ENCODE measurements around the gene SMG6. TPM values are rescaled to one million over a fixed set of nuclear protein-coding genes. Genes with fewer than 3 reads are reported as not detected.

The SMG6 gene
- polyA plus RNA-seq, 1 donor from 2014 or later = 5.9 TPM

- Mint-ChIP-seq H3K27me3 (peaks cover 30% of the 10 kb centered on the region), H3K36me3 (no peaks in the 10 kb centered on the region), H3K27ac (peak overlapping the region in 1 of 3 donors; percentile 86), H3K4me1 (peaks cover 11 to 20% (median 20%) of the 10 kb centered on the region in 3 donors), H3K9me3 (no peaks in the 10 kb centered on the region), H3K4me3 (peak overlapping the region in 2 of 4 donors; percentile 28 to 93)
These were observed 275.4 kb downstream of the SMG6 start for GRCh38 chr17:2028234-2028614.

DNA sequence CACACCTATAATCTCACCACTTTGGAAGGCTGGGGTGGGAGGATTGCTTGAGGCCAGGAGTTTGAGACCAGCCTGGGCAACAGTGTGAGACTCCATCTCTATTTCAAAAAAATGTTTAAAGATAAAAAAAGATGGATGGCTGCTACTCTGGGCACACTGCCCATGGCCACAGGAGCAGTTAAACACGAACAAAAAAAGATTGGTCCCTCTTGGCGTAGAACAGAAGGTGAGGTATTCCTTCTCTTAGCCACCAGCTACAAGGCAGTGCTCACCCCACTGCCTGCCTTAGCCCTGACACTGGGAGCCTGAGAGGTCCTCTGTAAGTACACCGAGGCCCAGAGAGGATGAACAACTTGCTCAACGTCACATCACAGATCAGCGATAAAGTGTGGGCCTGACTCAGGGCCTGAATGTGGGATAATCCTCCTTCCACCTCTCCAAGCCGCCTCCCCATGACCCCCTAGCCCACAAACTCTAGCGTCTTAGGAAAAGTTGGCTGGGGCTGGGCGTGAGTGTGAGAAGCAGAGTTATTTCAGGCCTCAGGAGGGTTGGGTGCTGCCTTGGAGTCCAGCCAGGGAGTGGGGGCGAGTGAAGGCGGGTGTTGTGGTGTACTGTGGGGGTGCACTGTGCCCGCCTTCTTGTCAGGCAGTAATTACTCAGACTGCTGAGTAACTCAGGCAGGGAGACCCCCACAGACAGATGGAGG is 275.9 kb downstream of the SMG6 start:
- Mint-ChIP-seq H3K27me3 (peaks cover 35% of the 10 kb centered on the region), H3K9me3 (no peaks in the 10 kb centered on the region), H3K27ac (peak overlapping the region in 2 of 3 donors; percentile 59 to 86), H3K36me3 (no peaks in the 10 kb centered on the region), H3K4me1 (peaks cover 9 to 20% (median 19%) of the 10 kb centered on the region in 3 donors), H3K4me3 (peak overlapping the region in 3 of 4 donors; percentile 12 to 93 (median 86))

- Mint-ChIP-seq H3K9me3 (no peaks in the 10 kb centered on the region), H3K27me3 (peaks cover 35% of the 10 kb centered on the region), H3K36me3 (no peaks in the 10 kb centered on the region), H3K4me3 (peak overlapping the region; percentile 63 to 92 (median 82)), H3K4me1 (peaks cover 6 to 23% (median 15%) of the 10 kb centered on the region in 3 donors), H3K27ac (peak overlapping the region in 1 of 3 donors; percentile 36)
These were observed 277.8 kb downstream of the SMG6 start for GRCh38 chr17:2025622-2026309.

DNA sequence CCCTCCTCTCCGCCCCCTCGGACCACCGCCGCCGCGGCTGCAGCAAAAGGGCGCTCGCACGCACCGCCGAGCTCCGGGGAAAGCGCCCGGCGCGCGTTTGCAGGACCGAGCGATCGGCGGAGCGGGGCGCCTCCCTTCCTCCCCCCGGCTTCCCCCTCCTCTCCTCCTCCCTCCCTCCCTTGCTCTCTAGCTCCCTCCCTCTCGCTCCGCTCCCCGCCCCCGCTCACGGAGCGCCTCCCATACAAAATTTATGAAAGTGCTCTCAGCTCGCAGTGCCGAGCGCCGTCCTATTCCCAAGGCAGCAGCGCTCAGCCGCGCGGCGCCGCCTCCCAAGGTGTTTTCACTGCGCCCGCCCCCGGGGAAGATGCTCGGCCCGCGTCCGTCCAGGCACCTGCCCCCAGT is 278.4 kb downstream of the SMG6 start, which contains the start of gene RTN4RL1:
RTN4RL1 (minus strand) TSS at position 115 of the 402 bp plus-strand sequence. CDS start 469 bp downstream, outside the sequence.
- Mint-ChIP-seq H3K27me3 (peaks cover 37% of the 10 kb centered on the region), H3K9me3 (no peaks in the 10 kb centered on the region), H3K27ac (peak within 1 kb of the TSS in 1 of 3 donors; percentile 36), H3K4me3 (peak within 1 kb of the TSS; percentile 63 to 94 (median 82)), H3K4me1 (peaks cover 4 to 18% (median 13%) of the 10 kb centered on the region in 3 donors), H3K36me3 (no peaks in the 10 kb centered on the region)

GRCh38 chr17:2024572-2025219 is 278.9 kb downstream of the SMG6 start:
- H3K4me1 Mint-ChIP-seq = peaks cover 4 to 18% (median 13%) of the 10 kb centered on the region in 3 donors
- peaks cover 39% of the 10 kb centered on the region for H3K27me3 Mint-ChIP-seq
- peak overlapping the region in 2 of 4 donors; percentile 68 to 77 for H3K4me3 Mint-ChIP-seq
- H3K9me3 Mint-ChIP-seq = no peaks in the 10 kb centered on the region
- no peaks in the 10 kb centered on the region for H3K36me3 Mint-ChIP-seq
- H3K27ac Mint-ChIP-seq = no peak overlapping the region

DNA sequence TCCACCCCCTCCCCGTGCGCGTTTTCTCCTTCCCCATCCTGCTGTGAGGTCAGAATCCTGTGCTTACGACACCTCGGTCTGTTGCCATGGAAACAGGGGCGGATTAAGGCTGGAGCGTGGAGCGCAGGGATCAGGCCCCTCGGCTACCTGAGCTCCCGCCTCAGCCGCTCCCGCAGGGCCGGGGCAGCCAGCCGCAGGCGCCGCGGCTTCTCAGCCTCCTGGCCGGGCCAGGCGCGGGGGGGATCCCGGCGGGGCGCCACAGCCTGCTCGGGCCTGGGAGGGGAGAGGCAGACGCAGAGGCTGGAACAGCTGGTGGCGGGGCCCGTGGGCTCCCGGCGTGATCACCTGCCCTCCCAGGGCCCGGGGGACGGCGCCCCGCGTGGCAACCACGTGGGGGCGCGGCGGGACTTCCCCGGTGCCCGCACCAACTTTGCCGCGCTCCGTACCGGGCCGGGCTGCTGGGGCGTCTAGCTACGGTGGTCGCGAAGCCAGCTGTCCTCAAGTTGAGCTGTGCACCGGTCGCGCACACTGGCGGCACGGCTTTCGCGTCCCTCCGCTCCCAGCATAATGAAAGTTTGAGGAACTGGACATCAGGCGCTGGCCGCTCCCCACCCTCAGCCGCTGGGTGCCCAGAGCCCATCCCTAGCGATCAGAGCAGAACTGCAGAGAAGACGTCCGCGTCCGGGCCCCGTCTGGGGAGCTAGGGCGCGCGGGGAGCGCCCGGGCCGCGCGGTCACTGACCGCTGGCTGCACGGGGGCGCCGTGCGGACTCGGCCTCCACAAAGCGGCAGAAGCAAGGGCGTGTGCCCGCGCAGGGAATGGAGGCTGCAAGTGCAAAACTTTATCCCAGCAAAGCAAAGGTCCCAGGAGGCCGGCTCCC is 279.7 kb downstream of the SMG6 start:
- no peaks in the 10 kb centered on the region for H3K9me3 Mint-ChIP-seq
- peaks cover 4 to 18% (median 13%) of the 10 kb centered on the region in 3 donors for H3K4me1 Mint-ChIP-seq
- H3K36me3 Mint-ChIP-seq = no peaks in the 10 kb centered on the region
- H3K27me3 Mint-ChIP-seq = peaks cover 41% of the 10 kb centered on the region
- H3K4me3 Mint-ChIP-seq = peak overlapping the region in 3 of 4 donors; percentile 68 to 94 (median 70)
- H3K27ac Mint-ChIP-seq = no peak overlapping the region

- peaks cover 4 to 18% (median 13%) of the 10 kb centered on the region in 3 donors for H3K4me1 Mint-ChIP-seq
- H3K9me3 Mint-ChIP-seq = no peaks in the 10 kb centered on the region
- H3K36me3 Mint-ChIP-seq = no peaks in the 10 kb centered on the region
- H3K4me3 Mint-ChIP-seq = peak overlapping the region; percentile 5 to 69 (median 32)
- no peak overlapping the region for H3K27ac Mint-ChIP-seq
- peaks cover 38% of the 10 kb centered on the region for H3K27me3 Mint-ChIP-seq
These were observed 280.3 kb downstream of the SMG6 start for GRCh38 chr17:2023256-2023655.

GRCh38 chr17:2022647-2023240 is 280.8 kb downstream of the SMG6 start:
- Mint-ChIP-seq H3K27me3 (peaks cover 34% of the 10 kb centered on the region), H3K4me1 (peaks cover 6 to 18% (median 15%) of the 10 kb centered on the region in 3 donors), H3K27ac (no peak overlapping the region), H3K9me3 (no peaks in the 10 kb centered on the region), H3K4me3 (peak overlapping the region; percentile 41 to 69 (median 48)), H3K36me3 (no peaks in the 10 kb centered on the region)

- Mint-ChIP-seq H3K9me3 (no peaks in the 10 kb centered on the region), H3K4me1 (peaks cover 6 to 13% (median 12%) of the 10 kb centered on the region in 3 donors), H3K4me3 (no peak overlapping the region), H3K36me3 (no peaks in the 10 kb centered on the region), H3K27ac (no peak overlapping the region), H3K27me3 (peaks cover 21% of the 10 kb centered on the region)
These were observed 282.9 kb downstream of the SMG6 start for GRCh38 chr17:2020721-2021120.

GRCh38 chr17:2019723-2020122 is 283.9 kb downstream of the SMG6 start:
- Mint-ChIP-seq H3K4me1 (peaks cover 3 to 13% (median 12%) of the 10 kb centered on the region in 3 donors), H3K9me3 (no peaks in the 10 kb centered on the region), H3K27ac (peak overlapping the region in 1 of 3 donors; percentile 82), H3K27me3 (peaks cover 22% of the 10 kb centered on the region), H3K4me3 (no peak overlapping the region), H3K36me3 (no peaks in the 10 kb centered on the region)

DNA sequence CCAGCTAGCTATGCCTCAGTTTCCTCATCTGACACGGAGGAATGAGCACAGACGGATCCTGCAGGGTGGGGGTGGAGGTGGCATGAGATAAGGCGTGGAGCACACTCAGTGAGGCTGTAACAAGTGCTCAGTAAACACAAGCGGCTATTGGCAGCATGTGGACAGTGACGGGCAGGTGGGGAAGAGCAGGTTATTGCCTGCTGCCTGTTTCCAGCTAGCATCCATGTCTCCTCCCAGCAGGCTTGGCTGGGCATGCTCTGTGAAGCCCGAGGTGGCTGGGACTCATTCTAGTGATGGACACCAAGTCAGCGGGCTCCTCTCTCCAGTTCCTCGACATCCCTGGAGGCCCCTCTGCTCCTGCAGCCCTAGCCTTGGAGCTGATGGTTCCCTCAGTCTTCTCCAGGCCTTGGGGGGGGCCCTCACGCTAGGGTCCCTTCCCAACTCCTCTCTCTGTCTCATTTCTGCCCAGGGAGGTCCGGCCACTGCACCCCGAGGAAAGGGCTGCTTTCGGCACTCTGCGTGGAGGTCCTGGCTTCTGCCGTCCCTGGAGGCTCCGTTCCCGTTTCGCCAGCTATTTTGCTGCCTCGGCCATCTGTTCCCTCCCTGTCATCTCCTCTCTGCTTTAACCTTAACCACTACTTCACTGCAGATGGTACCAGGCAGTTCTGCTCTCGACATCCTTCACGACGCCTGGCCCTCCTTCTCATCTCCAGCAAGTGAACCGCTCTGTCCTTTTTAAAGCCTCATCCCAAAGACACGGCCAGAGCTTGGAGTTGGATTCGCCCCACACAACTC is 284.7 kb downstream of the SMG6 start:
- H3K27ac Mint-ChIP-seq = peak overlapping the region in 1 of 3 donors; percentile 82
- H3K9me3 Mint-ChIP-seq = no peaks in the 10 kb centered on the region
- H3K4me3 Mint-ChIP-seq = no peak overlapping the region
- peaks cover 23% of the 10 kb centered on the region for H3K27me3 Mint-ChIP-seq
- peaks cover 3 to 13% (median 12%) of the 10 kb centered on the region in 3 donors for H3K4me1 Mint-ChIP-seq
- no peaks in the 10 kb centered on the region for H3K36me3 Mint-ChIP-seq

- Mint-ChIP-seq H3K4me1 (peaks cover 4 to 6% (median 5%) of the 10 kb centered on the region in 3 donors), H3K36me3 (peaks cover 1% of the 10 kb centered on the region), H3K27ac (peak overlapping the region in 1 of 3 donors; percentile 79), H3K9me3 (peaks cover 0 to 1% (median 0%) of the 10 kb centered on the region in 3 donors), H3K4me3 (peak overlapping the region in 1 of 4 donors; percentile 72), H3K27me3 (peaks cover 24% of the 10 kb centered on the region)
These were observed 286.2 kb downstream of the SMG6 start for GRCh38 chr17:2017274-2017941.

GRCh38 chr17:2016494-2016893 is 287.1 kb downstream of the SMG6 start:
- peaks cover 3 to 5% (median 5%) of the 10 kb centered on the region in 3 donors for H3K4me1 Mint-ChIP-seq
- no peak overlapping the region for H3K4me3 Mint-ChIP-seq
- peaks cover 29% of the 10 kb centered on the region for H3K27me3 Mint-ChIP-seq
- peaks cover 0 to 1% (median 0%) of the 10 kb centered on the region in 3 donors for H3K9me3 Mint-ChIP-seq
- peaks cover 2% of the 10 kb centered on the region for H3K36me3 Mint-ChIP-seq
- H3K27ac Mint-ChIP-seq = no peak overlapping the region
